Occipital lobe (tissue), 2 donors: ENCODE measurements around the gene CABLES2. TPM values are rescaled to one million over a fixed set of nuclear protein-coding genes. Genes with fewer than 3 reads are reported as not detected.

Experiments
- DNase-seq: peaks from one replicate; lab custom pipeline; 2025; lab: John Stamatoyannopoulos, UW
- total RNA-seq: library from RNA; depleted of rRNA; stranded (reverse); fragments of >200 nt; gene quantifications from one replicate; pipeline ENCODE4 v1.2.3, GENCODE V29; 2014

The CABLES2 gene
- total RNA-seq, 1 donor from 2014 or later = 2.3 TPM

- DNase-seq = no peak
These were observed 34.8 kb downstream of the CABLES2 start for GRCh38 chr20:62372042-62372993.

GRCh38 chr20:62371588-62372041 lies 35.5 kb downstream of the CABLES2 start:
- DNase-seq = no peak

GRCh38 chr20:62370807-62371587 lies 36.1 kb downstream of the CABLES2 start:
- DNase-seq = no peak

- no peak for DNase-seq
These were observed 36.8 kb downstream of the CABLES2 start for GRCh38 chr20:62370115-62370806.

GRCh38 chr20:62369815-62370114 lies 37.3 kb downstream of the CABLES2 start:
- no peak for DNase-seq

GRCh38 chr20:62368976-62369814 lies 37.9 kb downstream of the CABLES2 start:
- DNase-seq = no peak

- no peak for DNase-seq
These were observed 38.6 kb downstream of the CABLES2 start for GRCh38 chr20:62368392-62368975.

GRCh38 chr20:62367633-62368391 lies 39.3 kb downstream of the CABLES2 start:
- no peak for DNase-seq

- no peak for DNase-seq
These were observed 39.9 kb downstream of the CABLES2 start, which contains the start of gene LAMA5 for GRCh38 chr20:62367136-62367632. Gene LAMA5 (minus strand): TSS chr20:62367312. CDS start chr20:62367245, 67 bp downstream.

GRCh38 chr20:62366370-62367135 lies 40.5 kb downstream of the CABLES2 start:
- DNase-seq = no peak

GRCh38 chr20:62365814-62366369 lies 41.2 kb downstream of the CABLES2 start:
- no peak for DNase-seq

GRCh38 chr20:62364911-62365736 lies 42.0 kb downstream of the CABLES2 start:
- no peak for DNase-seq

- no peak for DNase-seq
These were observed 42.9 kb downstream of the CABLES2 start for GRCh38 chr20:62363920-62364851.

GRCh38 chr20:62362991-62363919 lies 43.8 kb downstream of the CABLES2 start:
- DNase-seq = no peak

GRCh38 chr20:62362590-62362940 lies 44.5 kb downstream of the CABLES2 start:
- DNase-seq = no peak
